GM19025 (cell line): ENCODE data around the gene PALLD.
"Not testable (repeated sequence)": the region's sequence is repeated elsewhere in the genome, so short reads cannot be mapped to it uniquely, and the experiment has no call there.

Source experiments
- ATAC-seq: cut with Tn5 transposase; IDR thresholded peaks from one replicate; pipeline ENCODE4 v1.9.1; 2021; ENCODE audit warnings: mild to moderate bottlenecking, low read depth, moderate library complexity; ENCODE audit not compliant: unreplicated experiment

Gene PALLD

DNA sequence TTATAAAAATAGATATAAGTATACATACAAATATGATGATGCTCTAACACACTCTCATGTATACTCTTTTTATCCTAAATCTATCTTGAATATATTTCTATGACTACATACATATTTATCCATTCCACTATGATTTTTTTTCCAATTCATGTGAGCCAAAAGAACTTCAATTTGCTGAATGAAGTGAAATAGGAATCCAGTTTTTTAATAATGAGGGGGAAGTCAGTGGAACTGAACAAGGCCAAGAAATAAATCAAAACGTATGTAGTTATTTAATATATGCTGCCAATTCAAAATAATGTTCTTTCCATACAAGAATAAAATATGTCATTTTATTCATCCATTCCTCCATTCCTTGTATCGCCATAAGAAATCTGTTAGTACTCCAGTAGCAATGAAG lies 6.1 kb upstream of the PALLD start:
- no peak for ATAC-seq

GRCh38 chr4:168491563-168491962 lies 5.3 kb upstream of the PALLD start:
- no peak for ATAC-seq

DNA sequence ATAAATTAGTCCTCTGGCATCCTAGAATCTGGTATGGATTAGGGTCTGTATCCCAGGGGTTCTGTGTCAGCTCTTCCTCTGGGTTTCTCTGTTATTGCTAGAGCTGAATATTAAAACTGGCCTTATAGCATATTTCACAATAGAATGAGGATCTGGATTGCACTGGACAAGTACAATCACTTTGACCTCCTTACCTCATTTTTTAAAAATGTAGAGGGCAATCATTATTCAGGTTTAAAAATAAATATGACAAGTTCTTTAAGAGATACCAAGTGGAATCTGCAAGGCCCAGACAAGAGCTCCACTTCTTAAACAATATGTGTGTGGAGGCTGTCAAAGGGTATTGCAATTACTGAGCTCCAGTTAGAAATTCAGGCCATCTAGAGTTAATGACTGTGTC lies 1.4 kb downstream of the PALLD start:
- no peak for ATAC-seq

GRCh38 chr4:168499241-168499640 lies 2.4 kb downstream of the PALLD start:
- ATAC-seq = no peak

- no peak for ATAC-seq
Measured at GRCh38 chr4:168501407-168501806, 4.6 kb downstream of the PALLD start.

DNA sequence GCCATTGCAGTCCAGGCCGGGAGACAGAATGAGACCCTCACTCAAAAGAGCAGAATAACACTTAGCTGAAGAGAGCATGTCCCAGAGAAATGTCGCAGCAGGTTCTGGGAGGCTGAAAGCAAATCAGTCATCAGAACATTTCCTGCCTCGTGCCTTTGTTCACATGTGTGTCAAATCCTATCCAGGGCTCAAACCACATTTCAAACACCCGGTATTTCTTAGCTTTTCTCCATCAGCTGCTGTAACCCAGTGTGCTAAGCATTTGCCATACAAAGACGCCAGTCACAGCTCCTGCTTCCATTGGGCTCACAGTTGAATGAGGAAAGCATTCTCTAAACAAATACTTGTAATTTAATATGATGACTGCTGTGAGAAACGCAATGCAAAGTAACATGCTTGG lies 6.0 kb downstream of the PALLD start:
- ATAC-seq = no peak

DNA sequence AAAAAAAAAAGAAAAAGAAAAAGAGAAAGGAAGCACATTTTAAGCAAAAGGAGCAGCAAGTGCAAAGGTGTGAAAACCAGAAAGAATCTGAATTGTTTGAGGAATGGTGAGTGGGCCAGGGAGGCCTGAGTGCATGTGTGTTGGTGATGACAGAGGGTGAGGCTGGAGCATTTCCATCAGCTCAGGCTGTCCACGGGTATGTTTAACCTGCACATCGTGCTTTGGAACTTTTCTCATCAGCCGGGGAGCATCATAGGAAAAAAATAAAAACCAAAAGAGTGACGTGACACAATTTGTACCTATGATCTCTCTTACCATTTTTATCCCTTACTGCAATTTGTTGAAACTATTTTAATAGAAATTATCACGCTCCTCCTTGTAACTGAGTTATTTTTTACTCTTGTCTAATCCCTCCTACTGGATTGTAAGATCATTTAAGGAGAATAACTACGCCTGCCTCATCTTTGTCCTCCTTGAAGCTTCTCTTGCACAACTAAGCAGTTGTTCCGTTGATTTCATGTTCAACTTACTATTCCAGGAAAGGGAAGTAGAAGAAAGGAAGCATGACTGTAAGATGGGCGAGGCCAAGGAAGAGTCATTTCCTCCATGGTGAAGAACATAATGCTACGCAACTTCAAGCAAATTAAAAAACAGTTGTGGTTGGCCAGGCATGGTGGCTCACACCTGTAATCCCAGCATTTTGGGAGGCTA lies 7.0 kb downstream of the PALLD start:
- ATAC-seq = no peak

DNA sequence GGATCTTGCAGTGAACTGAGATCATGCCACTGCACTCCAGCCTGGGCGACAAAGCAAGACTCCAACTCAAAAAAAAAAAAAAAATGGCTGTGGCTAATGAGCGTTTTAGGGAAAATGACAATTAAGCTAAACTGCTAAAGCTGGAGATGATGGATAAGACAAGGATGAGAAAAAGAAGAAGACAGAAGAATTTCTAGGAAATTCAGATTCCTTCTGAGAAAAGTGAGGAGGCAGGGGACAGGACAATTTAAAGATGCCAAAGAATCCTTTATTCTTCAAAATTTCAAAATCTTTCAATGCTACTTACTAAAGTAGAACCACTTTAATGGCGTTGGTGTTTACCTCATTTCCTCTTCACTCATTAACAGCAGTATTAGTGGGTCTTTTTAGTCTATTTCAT lies 7.7 kb downstream of the PALLD start:
- ATAC-seq = no peak

DNA sequence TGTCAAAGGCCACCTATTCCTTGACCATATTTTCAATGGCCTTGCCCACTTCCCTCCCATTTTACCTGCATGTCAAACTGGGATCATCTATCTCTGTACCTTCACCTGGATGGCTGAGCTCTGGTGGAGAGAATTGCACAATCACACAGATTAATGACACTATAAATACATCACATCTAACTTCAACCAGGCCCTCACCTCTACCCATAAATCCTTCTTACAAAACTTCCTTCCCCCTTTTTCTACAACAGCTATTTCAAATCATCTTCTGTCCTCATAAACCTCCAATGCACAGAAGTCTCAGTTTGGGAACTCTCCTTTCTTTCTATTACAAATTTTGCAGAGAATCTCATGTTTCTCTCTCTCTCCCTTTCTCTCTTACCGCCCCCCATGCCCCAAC lies 9.2 kb downstream of the PALLD start:
- ATAC-seq = no peak

DNA sequence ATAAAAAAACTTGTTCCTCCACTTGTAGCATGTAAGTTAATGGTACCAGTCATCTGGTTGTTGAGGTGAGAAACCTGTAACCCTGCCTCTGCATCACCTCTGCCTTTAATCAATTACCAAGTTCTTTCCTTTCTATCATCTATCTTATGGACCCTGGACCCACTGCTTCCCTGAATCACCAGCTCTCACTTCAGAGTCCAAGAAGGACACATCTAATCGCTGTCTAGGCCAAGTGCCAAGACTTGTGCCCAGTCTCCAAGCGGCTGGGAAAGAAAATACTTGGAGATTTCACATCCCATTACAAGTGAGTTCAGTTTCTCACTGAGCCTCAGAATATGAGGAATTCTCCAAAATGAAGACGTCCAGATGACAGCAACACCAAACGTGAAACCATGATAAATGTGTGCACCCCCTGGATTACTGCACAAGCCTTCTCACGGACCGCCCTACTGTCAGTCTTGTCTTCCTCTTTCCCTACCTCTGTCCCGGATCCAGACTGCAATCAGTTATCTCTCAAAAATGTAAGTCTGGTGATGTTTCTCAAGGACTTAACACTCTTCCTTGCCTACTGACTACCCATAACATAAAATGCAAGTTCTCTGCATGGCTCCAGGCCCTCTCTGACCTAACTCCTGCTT lies 10.4 kb downstream of the PALLD start:
- ATAC-seq = no peak

- ATAC-seq = no peak
Measured at GRCh38 chr4:168508683-168509082, 11.8 kb downstream of the PALLD start.

DNA sequence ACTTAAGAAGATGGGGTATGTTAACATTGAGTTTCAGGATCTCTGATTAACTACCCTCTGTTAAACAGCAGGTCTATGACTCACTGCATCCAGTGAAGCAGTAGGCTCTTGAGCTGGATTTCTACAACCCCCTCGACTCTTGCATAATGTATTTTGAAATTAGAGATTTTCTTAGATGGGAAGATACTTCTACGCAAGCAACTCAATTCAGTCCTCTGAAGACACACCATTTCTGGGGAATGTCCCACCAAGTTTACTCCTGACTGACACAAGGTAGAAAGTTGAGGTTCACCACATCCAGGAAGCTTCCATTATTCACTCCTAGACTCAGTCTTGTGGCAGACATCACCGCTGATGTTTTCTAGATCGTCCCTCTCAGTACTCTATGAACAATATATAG lies 12.9 kb downstream of the PALLD start:
- no peak for ATAC-seq

- no peak for ATAC-seq
Measured at GRCh38 chr4:168511780-168512489, 15.1 kb downstream of the PALLD start.

- ATAC-seq = not testable (repeated sequence)
Measured at GRCh38 chr4:168513826-168514225, 17.0 kb downstream of the PALLD start.

DNA sequence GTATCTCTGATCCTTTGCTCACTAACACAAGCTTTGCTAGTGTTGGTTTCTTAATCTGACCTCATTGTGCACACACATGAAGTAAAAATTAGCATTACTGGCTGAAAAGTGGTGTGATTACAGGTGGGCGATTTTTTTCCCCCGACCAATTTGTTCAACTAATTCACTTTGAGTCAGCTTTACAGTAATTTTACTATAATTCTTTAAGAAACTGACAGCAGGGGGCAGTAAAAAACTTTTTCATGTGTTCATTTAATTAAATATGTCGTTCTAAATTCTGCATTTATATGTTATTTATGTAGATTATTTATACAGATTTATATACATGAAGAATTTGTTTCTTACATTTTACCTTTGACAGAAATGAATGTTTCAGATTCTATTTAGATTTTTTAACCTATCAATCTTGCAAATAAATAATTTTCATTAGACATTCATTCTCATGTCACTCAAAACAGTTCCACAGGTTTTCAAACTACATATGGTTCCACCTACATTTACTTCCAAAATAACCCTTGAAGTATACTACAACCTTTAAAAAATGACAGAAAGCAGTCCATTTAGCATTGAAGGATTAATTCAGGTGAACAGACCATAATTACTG lies 17.5 kb downstream of the PALLD start:
- ATAC-seq = no peak

DNA sequence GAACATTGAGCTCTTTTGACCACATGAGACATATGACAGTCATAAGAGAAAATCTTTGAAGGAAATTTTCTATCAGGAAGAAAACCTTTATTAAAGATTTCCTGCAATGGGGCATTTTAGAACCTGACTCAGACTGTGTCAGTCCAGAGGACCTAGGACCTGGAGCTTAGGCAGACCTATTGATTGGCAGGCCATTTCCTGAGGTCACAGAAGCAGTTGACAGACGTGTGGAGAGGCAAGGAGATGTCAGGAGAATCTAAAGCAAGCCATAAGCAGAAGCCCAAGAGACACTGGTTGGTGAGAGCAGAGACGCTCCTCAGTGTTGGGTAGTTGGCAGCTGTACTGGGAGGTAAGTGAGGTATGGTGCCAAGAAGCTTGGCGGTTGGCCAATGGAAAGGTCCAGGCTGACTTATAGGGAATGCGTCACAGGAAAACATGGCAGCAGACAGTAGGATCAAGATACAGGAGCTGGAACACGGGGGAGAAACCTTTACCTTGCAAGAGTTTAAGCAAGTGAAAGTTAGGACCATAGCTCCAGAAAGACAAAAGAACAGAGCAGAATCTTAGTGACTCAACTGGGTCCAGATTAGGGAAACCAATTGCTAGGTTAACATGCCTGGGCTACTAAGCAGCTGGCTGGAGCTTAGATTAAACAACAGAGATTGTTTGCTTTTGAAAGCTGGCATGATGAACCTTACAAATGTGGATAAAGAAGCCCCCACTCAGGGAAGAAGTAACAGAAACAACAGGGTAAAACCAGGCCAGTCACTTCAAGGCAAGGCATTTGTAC lies 18.6 kb downstream of the PALLD start:
- no peak for ATAC-seq

DNA sequence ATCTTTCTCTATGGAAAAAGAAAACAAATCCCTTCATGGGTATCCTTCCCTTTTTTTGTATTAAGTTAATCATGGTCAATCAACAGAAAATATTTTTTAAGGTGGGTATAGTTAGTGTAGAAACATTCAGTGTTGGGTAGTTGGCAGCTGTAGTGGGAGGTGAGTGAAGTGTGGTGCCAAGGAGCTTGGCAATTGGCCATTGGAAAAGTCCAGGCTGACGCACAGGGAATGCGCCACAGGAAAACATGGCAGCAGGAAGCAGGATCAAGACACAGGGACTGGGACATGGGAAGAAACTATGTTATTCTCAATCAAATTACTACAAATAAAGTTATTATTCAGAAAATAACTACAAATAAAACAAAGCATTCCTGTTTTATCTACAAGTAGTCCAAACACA lies 20.0 kb downstream of the PALLD start:
- ATAC-seq = no peak

- no peak for ATAC-seq
Measured at GRCh38 chr4:168519576-168519975, 22.7 kb downstream of the PALLD start.

DNA sequence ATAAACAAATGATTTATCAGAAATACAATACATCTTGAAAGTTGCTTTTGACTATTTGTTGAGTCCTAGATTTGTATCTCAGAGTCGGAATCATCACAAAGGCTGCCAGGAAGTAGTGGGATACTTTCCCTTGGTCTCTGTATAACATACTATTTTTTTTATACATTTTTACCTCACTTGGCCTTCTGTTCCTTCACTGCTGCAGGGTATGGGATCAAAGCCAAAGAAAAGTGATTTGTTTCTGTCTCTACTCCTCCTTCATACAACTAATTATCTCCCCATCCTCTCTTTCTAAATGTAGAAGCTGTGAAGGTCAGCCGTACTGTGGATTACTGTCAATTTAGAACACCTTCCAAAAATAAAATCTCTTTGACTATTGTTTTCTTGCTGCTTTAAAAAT lies 24.9 kb downstream of the PALLD start:
- no peak for ATAC-seq

DNA sequence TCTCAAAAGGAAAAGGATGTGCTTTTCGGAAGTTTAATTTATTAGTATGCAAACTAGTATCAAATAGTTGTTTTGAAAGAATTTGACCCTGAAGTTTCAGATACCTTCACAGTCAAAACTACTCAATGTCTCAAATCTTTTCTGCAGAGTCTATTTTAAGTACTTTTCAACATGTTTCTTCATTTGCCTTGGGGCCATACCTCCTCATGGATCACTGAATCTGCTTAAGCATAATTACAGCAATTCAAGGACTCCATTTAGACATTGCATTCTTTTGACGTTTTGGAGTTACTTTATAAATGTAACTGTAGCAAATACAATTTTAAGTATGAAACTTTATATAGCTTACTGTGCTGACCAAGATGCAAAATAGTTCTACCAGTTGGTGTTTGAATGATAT lies 25.5 kb downstream of the PALLD start:
- ATAC-seq = no peak
